GM12878 (cell line): ENCODE data around the gene PIM2.

Experiments
- BCL11A ChIP-seq: IDR thresholded peaks from 2 replicates; pipeline ENCODE4 v1.6.1; 2011; ENCODE audit warnings: low read depth, low read length
- ESRRA ChIP-seq: IDR thresholded peaks from 2 replicates; pipeline ENCODE4 v1.6.1; 2012; ENCODE audit warnings: mild to moderate bottlenecking, low read length, improper control_type of control experiment
- NFIC ChIP-seq: IDR thresholded peaks from 2 replicates; pipeline ENCODE4 v1.6.1; 2012; ENCODE audit warnings: low read depth, mild to moderate bottlenecking, inconsistent platforms, low read length, moderate library complexity
- POLR2A ChIP-seq: IDR thresholded peaks from 2 replicates; pipeline ENCODE4 v1.6.1; 2011; ENCODE audit warnings: low read depth, mild to moderate bottlenecking, low read length

- TF ChIP-seq POLR2A (no peak), ESRRA (no peak), NFIC (no peak), BCL11A (no peak)
Measured at GRCh38 chrX:48894891-48895290, 23.9 kb downstream of the PIM2 start.
